Measurements from ENCODE around the gene SFRP5. TPM values are rescaled to one million over a fixed set of nuclear protein-coding genes. Genes with fewer than 3 reads are reported as not detected.

Gene SFRP5
- total RNA-seq, 5 donors from 2014 or later (not counting 1 experiment from before 2014, with no cell fraction given), result 0.76 to 3.1 (median 2.2) TPM

DNA sequence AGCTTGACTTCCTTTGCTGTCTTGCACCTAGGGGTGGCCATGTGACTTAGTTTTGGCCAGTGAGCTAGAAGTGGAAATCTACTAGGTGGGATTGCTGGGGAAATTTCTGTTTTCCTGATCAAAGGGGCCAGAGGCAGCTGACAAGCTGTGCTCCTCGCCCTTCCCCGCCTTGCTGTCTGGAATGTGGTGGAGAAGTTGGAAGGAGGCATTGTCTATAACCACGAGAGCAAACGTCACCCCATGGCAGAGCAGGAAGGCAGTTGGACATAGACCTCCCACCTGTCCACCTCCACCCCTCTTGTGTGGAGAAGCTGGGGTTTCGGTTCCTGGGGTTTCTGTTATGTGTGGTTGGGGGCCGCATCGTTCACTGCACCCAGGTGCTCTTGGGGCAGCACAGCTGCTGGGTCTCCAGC, 7.3 kb downstream of the SFRP5 start:
- H3K9me3 Mint-ChIP-seq, result no peaks in the 10 kb centered on the region
- peak in 1 of 35 experiments; percentile 9 for DNase-seq
- no peak overlapping the region for H3K4me3 Mint-ChIP-seq
- H3K4me1 Mint-ChIP-seq, result peaks cover 0 to 2% (median 0%) of the 10 kb centered on the region in 3 donors
- Histone ChIP-seq H3K27ac (ENCODE audit: low read length) (no peak overlapping the region), H3K4me1 (ENCODE audit: control insufficient read depth in 1 of 2, extremely low read depth in 1 of 2, insufficient read depth in 2 of 2, low read length in 2 of 2) (no peaks in the 10 kb centered on the region), H3K27me3 (replicated peaks in 1 of 2; ENCODE audit: control insufficient read depth in 2 of 2, extremely low read depth in 1 of 2, insufficient read depth in 2 of 2, low read length in 1 of 2) (peaks cover 0 to 10% of the 10 kb centered on the region in 2 experiments), H3K36me3 (ENCODE audit: control insufficient read depth in 2 of 2, extremely low read depth in 1 of 2, insufficient read depth in 1 of 2, low read length in 1 of 2) (peaks cover 16 to 18% of the 10 kb centered on the region in 2 donors), H3K9me3 (no peaks in the 10 kb centered on the region), H3K4me3 (ENCODE audit: control insufficient read depth in 1 of 2, extremely low read depth in 1 of 2, low read length in 1 of 2) (no peak overlapping the region)
- ChIA-PET POLR2A (interaction anchor here in 1 of 2 donors (0.6 kb wide), 1 partner anchor 115 kb away, joined by 3 read pairs; no protein-coding TSS in a partner anchor), CTCF (no interaction called here)
- peaks cover 8 to 15% of the 10 kb centered on the region in 2 donors for H3K27me3 Mint-ChIP-seq
- WGBS (ENCODE audit: insufficient coverage), result 6% methylated on average over 2 of the region's 7 CpGs
- H3K27ac Mint-ChIP-seq, result no peak overlapping the region
- peaks cover 35% of the 10 kb centered on the region for H3K36me3 Mint-ChIP-seq
- ATAC-seq (replicated peaks in 1 of 4), result no peak

DNA sequence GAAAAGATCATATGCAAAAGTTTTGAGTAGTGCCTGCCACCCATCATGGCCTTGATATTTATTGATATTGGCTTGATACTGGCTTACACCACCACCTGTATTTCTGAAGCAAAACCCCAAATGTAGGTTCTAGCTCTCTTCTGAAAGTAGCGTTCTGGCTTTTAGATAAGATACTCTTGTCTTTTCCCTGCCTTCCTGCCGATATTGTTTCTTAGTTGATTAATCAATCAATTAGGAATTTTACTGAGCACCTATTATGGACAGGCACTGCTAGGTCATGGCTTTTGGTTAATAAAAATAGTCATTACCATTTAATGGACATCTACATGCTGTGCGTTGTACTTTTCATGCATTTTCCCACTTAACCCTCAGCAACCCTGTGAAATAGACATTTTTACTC, 7.9 kb downstream of the SFRP5 start:
- 93% methylated on average over 1 of the region's 3 CpGs for WGBS (ENCODE audit: insufficient coverage)
- H3K9me3 ChIP-seq, result no peaks in the 10 kb centered on the region
- no peak overlapping the region for H3K4me3 Mint-ChIP-seq
- H3K9me3 Mint-ChIP-seq, result no peaks in the 10 kb centered on the region
- H3K36me3 Mint-ChIP-seq, result peaks cover 36% of the 10 kb centered on the region
- H3K27ac Mint-ChIP-seq, result no peak overlapping the region
- DNase-seq (no peak), ATAC-seq (replicated peaks in 1 of 4) (no peak)
- H3K4me1 Mint-ChIP-seq, result no peaks in the 10 kb centered on the region
- H3K4me1 ChIP-seq (ENCODE audit: control insufficient read depth in 1 of 2, extremely low read depth in 1 of 2, insufficient read depth in 2 of 2, low read length in 2 of 2), result no peaks in the 10 kb centered on the region
- H3K36me3 ChIP-seq (ENCODE audit: control insufficient read depth in 2 of 2, extremely low read depth in 1 of 2, insufficient read depth in 1 of 2, low read length in 1 of 2), result peaks cover 18 to 22% of the 10 kb centered on the region in 2 donors
- peaks cover 4 to 10% of the 10 kb centered on the region in 2 donors for H3K27me3 Mint-ChIP-seq
- H3K27ac ChIP-seq (ENCODE audit: low read length), result no peak overlapping the region
- no peak overlapping the region for H3K4me3 ChIP-seq (ENCODE audit: control insufficient read depth in 1 of 2, extremely low read depth in 1 of 2, low read length in 1 of 2)
- ChIA-PET POLR2A (interaction anchor here in 1 of 2 donors (0.6 kb wide), 1 partner anchor 114 kb away, joined by 3 read pairs; no protein-coding TSS in a partner anchor), CTCF (interaction anchor here in 1 of 2 donors (0.7 kb wide), 1 partner anchor 14 kb away, joined by 6 read pairs; no protein-coding TSS in a partner anchor)
- peaks cover 0 to 6% of the 10 kb centered on the region in 2 experiments for H3K27me3 ChIP-seq (replicated peaks in 1 of 2; ENCODE audit: control insufficient read depth in 2 of 2, extremely low read depth in 1 of 2, insufficient read depth in 2 of 2, low read length in 1 of 2)

DNA sequence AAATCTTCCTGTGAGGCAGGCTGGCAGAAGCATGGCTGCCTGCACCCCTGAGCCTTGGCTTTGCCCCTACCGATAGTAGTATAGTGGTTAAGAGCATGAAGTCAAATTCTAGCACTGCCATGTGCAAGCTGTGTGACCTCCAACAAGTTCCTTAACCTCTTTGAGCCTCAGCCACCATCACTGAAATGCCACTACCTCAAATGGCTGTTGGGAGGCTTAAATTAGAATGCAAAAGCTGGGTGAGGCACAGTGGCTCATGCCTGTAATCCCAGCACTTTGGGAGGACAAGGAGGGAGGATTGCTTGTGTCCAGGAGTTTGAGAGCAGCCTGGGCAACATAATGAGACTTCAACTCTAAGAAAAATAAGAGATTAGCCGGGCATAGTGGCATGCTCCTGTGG, 8.4 kb downstream of the SFRP5 start:
- 100% methylated on average over 1 of the region's 2 CpGs for WGBS (ENCODE audit: insufficient coverage)
- no peak overlapping the region for H3K27ac ChIP-seq (ENCODE audit: low read length)
- no peaks in the 10 kb centered on the region for H3K4me1 ChIP-seq (ENCODE audit: control insufficient read depth in 1 of 2, extremely low read depth in 1 of 2, insufficient read depth in 2 of 2, low read length in 2 of 2)
- CTCF ChIA-PET, result interaction anchor here in 1 of 2 donors (0.5 kb wide), 1 partner anchor 76 kb away, joined by 4 read pairs; no protein-coding TSS in a partner anchor
- peaks cover 4 to 7% of the 10 kb centered on the region in 2 donors for H3K27me3 Mint-ChIP-seq
- peaks cover 0 to 3% of the 10 kb centered on the region in 2 experiments for H3K27me3 ChIP-seq (replicated peaks in 1 of 2; ENCODE audit: control insufficient read depth in 2 of 2, extremely low read depth in 1 of 2, insufficient read depth in 2 of 2, low read length in 1 of 2)
- H3K9me3 ChIP-seq, result no peaks in the 10 kb centered on the region
- peaks cover 18 to 23% of the 10 kb centered on the region in 2 donors for H3K36me3 ChIP-seq (ENCODE audit: control insufficient read depth in 2 of 2, extremely low read depth in 1 of 2, insufficient read depth in 1 of 2, low read length in 1 of 2)
- H3K4me3 Mint-ChIP-seq, result no peak overlapping the region
- H3K9me3 Mint-ChIP-seq, result no peaks in the 10 kb centered on the region
- no peak overlapping the region for H3K4me3 ChIP-seq (ENCODE audit: control insufficient read depth in 1 of 2, extremely low read depth in 1 of 2, low read length in 1 of 2)
- peaks cover 32% of the 10 kb centered on the region for H3K36me3 Mint-ChIP-seq
- no peaks in the 10 kb centered on the region for H3K4me1 Mint-ChIP-seq
- ATAC-seq (replicated peaks in 1 of 4), result no peak
- H3K27ac Mint-ChIP-seq, result no peak overlapping the region
- no peak for DNase-seq
- POLR2A ChIA-PET, result no interaction called here

DNA sequence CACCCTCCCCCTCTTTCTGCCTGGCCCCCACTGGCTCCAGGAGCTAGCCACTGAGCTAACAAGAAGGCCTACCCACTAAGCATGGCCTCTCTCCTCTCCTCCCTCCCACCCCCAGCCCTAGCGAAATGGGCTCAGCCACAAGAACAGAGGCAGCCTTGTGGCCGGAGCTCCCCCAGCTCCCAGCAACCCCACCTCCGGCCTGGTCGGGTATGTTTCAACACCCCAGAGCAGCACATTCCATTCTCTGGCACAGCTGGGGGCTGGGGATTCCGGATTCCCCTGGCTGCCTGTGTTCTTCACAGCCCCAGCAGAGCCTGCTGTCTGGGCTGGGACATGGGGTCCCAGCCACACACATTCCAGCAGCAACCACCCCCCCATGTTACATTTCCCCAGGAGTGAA, 9.0 kb downstream of the SFRP5 start:
- H3K4me1 Mint-ChIP-seq, result no peaks in the 10 kb centered on the region
- no peak overlapping the region for H3K4me3 Mint-ChIP-seq
- peaks cover 26% of the 10 kb centered on the region for H3K36me3 Mint-ChIP-seq
- Histone ChIP-seq H3K27ac (ENCODE audit: low read length) (no peak overlapping the region), H3K9me3 (no peaks in the 10 kb centered on the region), H3K27me3 (replicated peaks in 1 of 2; ENCODE audit: control insufficient read depth in 2 of 2, extremely low read depth in 1 of 2, insufficient read depth in 2 of 2, low read length in 1 of 2) (no peaks in the 10 kb centered on the region), H3K36me3 (ENCODE audit: control insufficient read depth in 2 of 2, extremely low read depth in 1 of 2, insufficient read depth in 1 of 2, low read length in 1 of 2) (peaks cover 18 to 26% of the 10 kb centered on the region in 2 donors), H3K4me3 (ENCODE audit: control insufficient read depth in 1 of 2, extremely low read depth in 1 of 2, low read length in 1 of 2) (no peak overlapping the region), H3K4me1 (ENCODE audit: control insufficient read depth in 1 of 2, extremely low read depth in 1 of 2, insufficient read depth in 2 of 2, low read length in 2 of 2) (no peaks in the 10 kb centered on the region)
- H3K27me3 Mint-ChIP-seq, result peaks cover under 1 to 2% of the 10 kb centered on the region in 2 donors
- ChIA-PET POLR2A (no interaction called here), CTCF (interaction anchor here in 1 of 2 donors (0.5 kb wide), 1 partner anchor 75 kb away, joined by 4 read pairs; no protein-coding TSS in a partner anchor)
- no peak for ATAC-seq (replicated peaks in 1 of 4)
- DNase-seq, result no peak
- H3K27ac Mint-ChIP-seq, result peak overlapping the region in 1 of 2 donors; percentile 11
- no peaks in the 10 kb centered on the region for H3K9me3 Mint-ChIP-seq
- WGBS (ENCODE audit: insufficient coverage), result 87% methylated on average over 3 of the region's 5 CpGs

GRCh38 chr10:97762056-97762455, 9.7 kb downstream of the SFRP5 start:
- ChIA-PET CTCF (interaction anchor here in 1 of 2 donors (2.3 kb wide), 1 partner anchor 108 kb away, joined by 11 read pairs; no protein-coding TSS in a partner anchor), POLR2A (no interaction called here)
- DNase-seq (no peak), ATAC-seq (replicated peaks in 1 of 4) (no peak)
- H3K27ac Mint-ChIP-seq, result no peak overlapping the region
- Histone ChIP-seq H3K9me3 (no peaks in the 10 kb centered on the region), H3K4me3 (ENCODE audit: control insufficient read depth in 1 of 2, extremely low read depth in 1 of 2, low read length in 1 of 2) (no peak overlapping the region), H3K4me1 (ENCODE audit: control insufficient read depth in 1 of 2, extremely low read depth in 1 of 2, insufficient read depth in 2 of 2, low read length in 2 of 2) (no peaks in the 10 kb centered on the region), H3K27me3 (replicated peaks in 1 of 2; ENCODE audit: control insufficient read depth in 2 of 2, extremely low read depth in 1 of 2, insufficient read depth in 2 of 2, low read length in 1 of 2) (no peaks in the 10 kb centered on the region), H3K27ac (ENCODE audit: low read length) (no peak overlapping the region), H3K36me3 (ENCODE audit: control insufficient read depth in 2 of 2, extremely low read depth in 1 of 2, insufficient read depth in 1 of 2, low read length in 1 of 2) (peaks cover 14 to 34% of the 10 kb centered on the region in 2 donors)
- H3K4me1 Mint-ChIP-seq, result no peaks in the 10 kb centered on the region
- no peaks in the 10 kb centered on the region for H3K27me3 Mint-ChIP-seq
- peaks cover 29% of the 10 kb centered on the region for H3K36me3 Mint-ChIP-seq
- 96% methylated on average over 8 of the region's 10 CpGs for WGBS (ENCODE audit: insufficient coverage)
- H3K4me3 Mint-ChIP-seq, result no peak overlapping the region
- no peaks in the 10 kb centered on the region for H3K9me3 Mint-ChIP-seq

GRCh38 chr10:97761331-97761865, 10.4 kb downstream of the SFRP5 start:
- DNase-seq, result no peak
- Histone ChIP-seq H3K27ac (ENCODE audit: low read length) (no peak overlapping the region), H3K36me3 (ENCODE audit: control insufficient read depth in 2 of 2, extremely low read depth in 1 of 2, insufficient read depth in 1 of 2, low read length in 1 of 2) (peaks cover 14 to 41% of the 10 kb centered on the region in 2 donors), H3K9me3 (no peaks in the 10 kb centered on the region), H3K4me3 (ENCODE audit: control insufficient read depth in 1 of 2, extremely low read depth in 1 of 2, low read length in 1 of 2) (no peak overlapping the region), H3K4me1 (ENCODE audit: control insufficient read depth in 1 of 2, extremely low read depth in 1 of 2, insufficient read depth in 2 of 2, low read length in 2 of 2) (no peaks in the 10 kb centered on the region), H3K27me3 (replicated peaks in 1 of 2; ENCODE audit: control insufficient read depth in 2 of 2, extremely low read depth in 1 of 2, insufficient read depth in 2 of 2, low read length in 1 of 2) (no peaks in the 10 kb centered on the region)
- no peak for ATAC-seq (replicated peaks in 1 of 4)
- ChIA-PET POLR2A (no interaction called here), CTCF (interaction anchor here in 1 of 2 donors (2.3 kb wide), 1 partner anchor 108 kb away, joined by 11 read pairs; no protein-coding TSS in a partner anchor)
- Mint-ChIP-seq H3K4me3 (no peak overlapping the region), H3K4me1 (no peaks in the 10 kb centered on the region), H3K27ac (peak overlapping the region in 1 of 2 donors; percentile 34), H3K9me3 (no peaks in the 10 kb centered on the region), H3K27me3 (no peaks in the 10 kb centered on the region), H3K36me3 (peaks cover 35% of the 10 kb centered on the region)
- 99% methylated on average over 8 of the region's 8 CpGs for WGBS (ENCODE audit: insufficient coverage)
